Stimulated activated CD8-positive, alpha-beta memory T cell treated with anti-CD3 and anti-CD28 coated beads, Interleukin-12 subunit alpha, Interleukin-12 subunit beta, amount 100 ng/mL, for 4 hours (primary cell): Measurements from ENCODE around the gene LRRN3.

Experiments
- DNase-seq: peaks from one replicate; pipeline ENCODE4 v3.0.0-alpha.2; 2020; ENCODE audit warnings: low read depth

The LRRN3 gene

GRCh38 chr7:111107579-111107978 is 16.7 kb downstream of the LRRN3 start:
- DNase-seq, result no peak

DNA sequence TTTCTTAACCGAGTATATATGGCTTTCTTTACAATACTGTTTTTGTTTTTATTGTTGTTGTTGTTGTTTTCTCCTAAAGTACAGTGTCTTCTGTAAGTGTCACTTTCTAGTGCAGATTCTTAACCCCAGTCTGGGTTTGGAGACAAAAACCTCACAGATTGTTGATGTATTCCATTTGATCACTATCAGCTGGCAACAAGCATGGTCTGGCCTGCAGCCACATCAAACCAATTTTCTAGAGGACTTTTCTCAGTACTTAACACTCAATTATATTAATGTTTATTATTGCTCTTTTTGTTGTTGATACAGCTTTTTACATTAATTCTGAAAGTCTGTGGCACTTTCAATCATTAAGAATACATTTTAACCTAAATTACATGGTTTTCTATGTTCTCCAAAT is 17.1 kb downstream of the LRRN3 start:
- DNase-seq, result no peak

- DNase-seq, result no peak
These were observed 17.6 kb downstream of the LRRN3 start for GRCh38 chr7:111108496-111108895.

GRCh38 chr7:111112439-111112838 is 21.5 kb downstream of the LRRN3 start:
- DNase-seq, result no peak

DNA sequence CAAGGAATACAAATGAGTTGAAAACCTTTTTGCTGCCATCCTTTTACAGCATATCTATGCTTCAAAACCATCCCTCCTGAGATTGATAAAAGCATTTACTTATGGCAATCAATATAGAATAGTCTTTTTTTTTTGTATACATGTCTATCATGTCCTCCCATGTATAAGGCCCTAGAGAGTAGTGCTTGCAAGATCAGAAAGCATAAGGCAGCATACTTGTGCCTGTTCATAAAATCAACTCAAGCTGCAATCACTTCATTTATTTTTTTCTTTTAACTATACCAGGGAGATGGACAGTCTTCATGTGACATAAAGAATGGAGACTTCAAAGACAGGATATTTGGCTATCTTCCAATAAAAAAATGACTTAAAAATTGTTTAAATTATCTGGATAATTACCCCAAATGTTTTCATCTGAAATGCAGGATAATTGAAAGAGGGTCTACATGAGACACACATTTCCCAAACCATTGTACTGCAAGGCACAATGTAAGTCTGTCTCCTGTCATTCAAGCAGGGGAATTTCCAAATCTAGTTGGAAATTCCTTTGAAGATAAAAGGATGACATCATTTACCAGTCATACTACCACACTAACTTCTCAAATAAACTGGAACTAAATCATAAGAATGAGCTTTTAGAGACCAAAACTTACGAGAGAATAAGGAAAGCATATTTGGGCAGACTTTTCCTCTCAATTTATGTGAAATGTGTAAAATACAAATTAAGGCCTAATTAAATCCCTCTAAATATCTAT is 22.5 kb downstream of the LRRN3 start:
- no peak for DNase-seq

- DNase-seq, result no peak
These were observed 25.0 kb downstream of the LRRN3 start for GRCh38 chr7:111115966-111116365.

GRCh38 chr7:111126987-111127386 is 36.1 kb downstream of the LRRN3 start:
- DNase-seq, result no peak

GRCh38 chr7:111129435-111129834 is 38.5 kb downstream of the LRRN3 start:
- DNase-seq, result no peak

DNA sequence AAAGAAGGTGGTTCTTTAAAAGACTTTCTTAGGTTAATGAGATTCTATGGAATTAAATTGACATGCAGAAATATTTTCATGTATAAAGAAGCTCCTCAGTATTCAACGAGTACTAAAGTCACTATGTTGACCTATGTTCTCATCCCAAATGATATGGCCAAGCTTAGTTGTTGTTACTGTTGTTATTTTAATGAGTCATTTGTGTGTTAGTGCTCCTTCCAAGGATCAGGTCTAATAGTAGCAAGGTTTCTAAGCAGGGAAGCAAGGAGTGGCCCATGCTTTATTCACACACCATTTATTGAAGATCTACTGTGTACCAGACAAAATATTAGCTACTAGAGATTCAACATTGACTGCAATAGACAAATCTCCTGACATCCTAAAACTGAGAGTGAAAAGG is 41.9 kb downstream of the LRRN3 start:
- DNase-seq, result no peak

- DNase-seq, result no peak
These were observed 46.6 kb downstream of the LRRN3 start for GRCh38 chr7:111137296-111138192.

GRCh38 chr7:111138193-111138569 is 47.3 kb downstream of the LRRN3 start:
- DNase-seq, result peak; percentile 27

- DNase-seq, result no peak
These were observed 47.7 kb downstream of the LRRN3 start for GRCh38 chr7:111138586-111138985.

- DNase-seq, result no peak
These were observed 49.4 kb downstream of the LRRN3 start for GRCh38 chr7:111140091-111140865.

- no peak for DNase-seq
These were observed 54.5 kb downstream of the LRRN3 start for GRCh38 chr7:111145472-111145871.

DNA sequence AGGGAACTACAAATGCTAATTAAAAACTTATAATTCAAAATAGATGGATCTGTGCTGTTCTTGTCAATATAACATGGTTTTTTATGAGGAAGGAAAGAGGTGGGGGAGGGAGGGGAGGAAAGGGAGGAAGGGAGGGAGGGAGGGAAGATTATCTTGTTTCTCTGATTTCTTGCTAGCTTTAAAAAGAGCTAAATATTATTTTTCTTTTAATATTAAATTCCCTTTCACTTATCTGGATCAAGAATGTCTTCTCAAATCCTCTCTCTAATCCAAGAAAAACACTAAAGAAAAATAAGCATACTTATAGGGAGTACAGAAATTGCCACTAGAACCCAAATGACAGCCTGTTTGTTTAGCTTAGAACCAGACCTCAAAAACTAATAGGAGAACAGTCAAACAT is 55.2 kb downstream of the LRRN3 start:
- DNase-seq, result no peak

DNA sequence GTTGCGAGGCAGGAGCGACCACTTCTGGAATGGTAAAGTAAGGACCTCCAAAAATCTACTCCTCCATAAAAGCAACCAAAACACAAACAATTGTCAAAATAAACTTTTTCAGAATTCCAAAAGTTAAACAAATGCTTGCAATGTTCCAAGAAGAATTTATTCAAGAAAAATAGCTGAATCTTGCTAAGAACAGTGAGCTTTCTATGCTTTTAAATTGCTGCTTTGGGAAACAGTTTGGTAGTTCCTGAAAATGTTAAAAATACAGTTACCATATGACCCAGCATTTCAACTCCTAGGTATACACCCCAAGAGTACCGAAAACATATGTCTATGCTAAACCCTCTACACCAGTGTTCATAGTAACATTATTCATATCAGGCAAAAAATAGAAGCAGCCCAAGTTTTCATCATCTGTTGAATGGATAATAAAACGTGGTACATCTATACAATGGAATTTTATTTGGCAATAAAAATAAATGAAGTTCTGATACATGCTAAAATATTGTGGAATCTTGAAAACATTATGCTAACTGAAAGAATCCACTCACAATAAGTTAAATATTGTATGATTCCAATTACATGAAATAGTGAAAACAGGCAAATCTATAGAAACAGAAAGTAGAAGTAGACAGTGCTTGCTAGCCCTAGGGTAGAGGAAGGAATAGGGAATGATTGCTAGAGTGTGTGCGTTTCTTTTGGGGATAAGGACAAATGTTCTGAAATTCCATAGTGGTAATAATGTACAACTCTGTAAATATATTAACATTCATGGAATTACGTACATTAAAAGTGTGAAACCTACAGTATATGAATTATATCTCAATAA is 57.0 kb downstream of the LRRN3 start:
- DNase-seq, result no peak

- no peak for DNase-seq
These were observed 59.8 kb downstream of the LRRN3 start for GRCh38 chr7:111150709-111151108.

GRCh38 chr7:111159426-111159825 is 68.5 kb downstream of the LRRN3 start:
- DNase-seq, result no peak

GRCh38 chr7:111160297-111160696 is 69.4 kb downstream of the LRRN3 start:
- DNase-seq, result no peak

GRCh38 chr7:111162692-111163091 is 71.8 kb downstream of the LRRN3 start:
- no peak for DNase-seq

GRCh38 chr7:111164442-111164841 is 73.5 kb downstream of the LRRN3 start:
- DNase-seq, result no peak

DNA sequence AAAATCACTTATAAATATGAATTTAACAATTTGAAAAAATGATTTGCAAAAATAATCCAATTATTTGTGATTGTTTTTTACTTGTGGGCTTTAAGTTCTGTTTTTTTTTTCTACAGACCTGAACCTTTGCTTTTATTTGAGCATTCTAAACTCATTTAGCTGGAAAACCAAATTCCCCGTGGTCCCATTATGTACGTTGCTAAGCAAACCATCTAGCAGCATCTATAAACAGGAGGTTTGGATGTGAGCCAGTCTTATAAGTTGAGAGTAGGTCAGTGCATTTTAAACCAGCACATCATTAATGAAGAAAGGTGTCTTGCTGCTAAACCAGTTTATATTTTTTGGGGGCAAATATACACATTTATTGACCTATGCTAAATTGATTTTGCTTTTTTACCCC is 77.3 kb downstream of the LRRN3 start:
- DNase-seq, result no peak
